ENCODE results near the gene UBE3D.
"Not testable (repeated sequence)": the region's sequence is repeated elsewhere in the genome, so short reads cannot be mapped to it uniquely, and the experiment has no call there.

UBE3D gene

GRCh38 chr6:82870582-82871172 is 195.0 kb downstream of the UBE3D start:
- no peak overlapping the region for H3K9ac ChIP-seq (ENCODE audit: low read length)
- no peaks in the 10 kb centered on the region for H3K27me3 ChIP-seq (ENCODE audit: control insufficient read depth, insufficient read depth, low read length)
- H3K36me3 ChIP-seq (ENCODE audit: control insufficient read depth, insufficient read depth, low read length) = no peaks in the 10 kb centered on the region
- no peaks in the 10 kb centered on the region for H3K9me3 ChIP-seq (ENCODE audit: control insufficient read depth, insufficient read depth, low read depth, low read length)
- H3K4me3 ChIP-seq (ENCODE audit: low read depth, low read length) = no peak overlapping the region
- H3K27ac ChIP-seq (ENCODE audit: low read depth, low read length) = no peak overlapping the region
- H3K4me1 ChIP-seq (ENCODE audit: control insufficient read depth, insufficient read depth, low read length) = no peaks in the 10 kb centered on the region

GRCh38 chr6:82869493-82869892 is 196.1 kb downstream of the UBE3D start:
- no peak overlapping the region for H3K27ac ChIP-seq (ENCODE audit: low read depth, low read length)
- no peaks in the 10 kb centered on the region for H3K27me3 ChIP-seq (ENCODE audit: control insufficient read depth, insufficient read depth, low read length)
- H3K9me3 ChIP-seq (ENCODE audit: control insufficient read depth, insufficient read depth, low read depth, low read length) = no peaks in the 10 kb centered on the region
- no peaks in the 10 kb centered on the region for H3K4me1 ChIP-seq (ENCODE audit: control insufficient read depth, insufficient read depth, low read length)
- no peak overlapping the region for H3K9ac ChIP-seq (ENCODE audit: low read length)
- no peak overlapping the region for H3K4me3 ChIP-seq (ENCODE audit: low read depth, low read length)
- no peaks in the 10 kb centered on the region for H3K36me3 ChIP-seq (ENCODE audit: control insufficient read depth, insufficient read depth, low read length)

DNA sequence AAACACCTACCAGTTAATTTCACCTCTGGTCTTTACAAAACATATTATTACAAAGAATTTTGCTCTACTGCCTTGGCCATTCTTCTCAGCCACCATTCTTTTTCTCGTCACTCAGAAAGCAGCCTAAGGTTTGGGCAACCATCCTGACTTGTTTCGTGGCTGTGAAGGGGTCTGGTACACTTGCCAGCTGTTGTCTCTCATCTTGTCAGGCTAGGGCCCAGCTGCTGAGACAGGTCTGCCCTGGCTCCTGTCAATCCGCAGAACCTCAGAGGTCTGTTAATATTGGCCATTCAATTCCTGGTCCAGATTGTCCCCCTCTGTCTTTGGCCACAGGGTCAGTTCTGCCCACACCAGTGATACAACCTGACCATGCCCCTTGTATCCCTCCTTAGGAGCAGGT is 197.7 kb downstream of the UBE3D start:
- Histone ChIP-seq H3K9ac (ENCODE audit: low read length) (no peak overlapping the region), H3K4me3 (ENCODE audit: low read depth, low read length) (no peak overlapping the region), H3K27ac (ENCODE audit: low read depth, low read length) (no peak overlapping the region), H3K4me1 (ENCODE audit: control insufficient read depth, insufficient read depth, low read length) (no peaks in the 10 kb centered on the region), H3K36me3 (ENCODE audit: control insufficient read depth, insufficient read depth, low read length) (no peaks in the 10 kb centered on the region), H3K9me3 (ENCODE audit: control insufficient read depth, insufficient read depth, low read depth, low read length) (no peaks in the 10 kb centered on the region), H3K27me3 (ENCODE audit: control insufficient read depth, insufficient read depth, low read length) (no peaks in the 10 kb centered on the region)

DNA sequence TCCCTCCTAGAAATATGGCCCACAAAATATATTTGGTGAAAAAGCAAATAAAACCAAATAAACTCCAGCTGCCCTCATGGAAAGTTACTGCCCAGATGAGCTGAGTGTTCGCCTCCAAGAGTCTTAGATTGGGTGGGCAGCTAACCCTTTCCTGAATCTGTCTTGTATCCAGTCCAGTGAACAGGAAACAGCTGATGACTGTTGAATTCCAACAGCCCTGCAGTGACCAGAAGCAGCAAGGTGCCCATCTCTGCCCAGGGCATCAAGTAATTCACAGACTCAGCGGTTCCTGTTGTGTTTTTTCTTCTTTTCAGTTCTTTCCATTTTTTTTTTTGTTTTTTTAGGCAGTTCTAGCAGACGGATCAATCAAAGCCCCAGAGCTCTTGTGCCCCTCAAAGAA is 199.2 kb downstream of the UBE3D start:
- Histone ChIP-seq H3K4me3 (ENCODE audit: low read depth, low read length) (no peak overlapping the region), H3K27ac (ENCODE audit: low read depth, low read length) (no peak overlapping the region), H3K36me3 (ENCODE audit: control insufficient read depth, insufficient read depth, low read length) (no peaks in the 10 kb centered on the region), H3K9me3 (ENCODE audit: control insufficient read depth, insufficient read depth, low read depth, low read length) (no peaks in the 10 kb centered on the region), H3K4me1 (ENCODE audit: control insufficient read depth, insufficient read depth, low read length) (no peaks in the 10 kb centered on the region), H3K27me3 (ENCODE audit: control insufficient read depth, insufficient read depth, low read length) (no peaks in the 10 kb centered on the region), H3K9ac (ENCODE audit: low read length) (no peak overlapping the region)

- Histone ChIP-seq H3K9ac (ENCODE audit: low read length) (no peak overlapping the region), H3K27me3 (ENCODE audit: control insufficient read depth, insufficient read depth, low read length) (no peaks in the 10 kb centered on the region), H3K4me3 (ENCODE audit: low read depth, low read length) (no peak overlapping the region), H3K36me3 (ENCODE audit: control insufficient read depth, insufficient read depth, low read length) (no peaks in the 10 kb centered on the region), H3K9me3 (ENCODE audit: control insufficient read depth, insufficient read depth, low read depth, low read length) (no peaks in the 10 kb centered on the region), H3K4me1 (ENCODE audit: control insufficient read depth, insufficient read depth, low read length) (no peaks in the 10 kb centered on the region), H3K27ac (ENCODE audit: low read depth, low read length) (no peak overlapping the region)
Measured at GRCh38 chr6:82865461-82865860, 200.2 kb downstream of the UBE3D start.

- no peaks in the 10 kb centered on the region for H3K36me3 ChIP-seq (ENCODE audit: control insufficient read depth, insufficient read depth, low read length)
- no peaks in the 10 kb centered on the region for H3K27me3 ChIP-seq (ENCODE audit: control insufficient read depth, insufficient read depth, low read length)
- H3K27ac ChIP-seq (ENCODE audit: low read depth, low read length) = no peak overlapping the region
- no peak overlapping the region for H3K4me3 ChIP-seq (ENCODE audit: low read depth, low read length)
- no peaks in the 10 kb centered on the region for H3K4me1 ChIP-seq (ENCODE audit: control insufficient read depth, insufficient read depth, low read length)
- H3K9ac ChIP-seq (ENCODE audit: low read length) = no peak overlapping the region
- H3K9me3 ChIP-seq (ENCODE audit: control insufficient read depth, insufficient read depth, low read depth, low read length) = no peaks in the 10 kb centered on the region
Measured at GRCh38 chr6:82863781-82864180, 201.9 kb downstream of the UBE3D start.

DNA sequence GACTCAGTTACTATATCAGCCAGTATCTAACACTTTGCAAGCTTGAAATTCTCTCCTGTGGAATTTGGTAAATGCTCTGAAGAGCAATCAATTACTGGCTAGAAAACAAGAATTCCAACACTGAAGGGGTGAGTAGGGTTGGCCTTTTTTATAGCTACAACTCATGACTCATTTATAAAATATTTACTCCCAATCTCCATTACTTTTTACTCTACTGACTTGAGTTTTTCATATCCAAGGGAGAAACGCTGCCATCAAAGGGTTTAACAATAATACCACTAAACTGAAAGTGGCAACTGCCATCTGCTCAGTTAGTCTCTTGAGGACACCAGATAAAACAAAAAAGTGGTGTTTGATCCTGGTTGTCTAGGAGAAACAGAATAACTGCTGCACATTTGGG is 203.1 kb downstream of the UBE3D start:
- no peak overlapping the region for H3K4me3 ChIP-seq (ENCODE audit: low read depth, low read length)
- no peak overlapping the region for H3K9ac ChIP-seq (ENCODE audit: low read length)
- H3K27me3 ChIP-seq (ENCODE audit: control insufficient read depth, insufficient read depth, low read length) = no peaks in the 10 kb centered on the region
- no peak overlapping the region for H3K27ac ChIP-seq (ENCODE audit: low read depth, low read length)
- H3K4me1 ChIP-seq (ENCODE audit: control insufficient read depth, insufficient read depth, low read length) = no peaks in the 10 kb centered on the region
- no peaks in the 10 kb centered on the region for H3K36me3 ChIP-seq (ENCODE audit: control insufficient read depth, insufficient read depth, low read length)
- no peaks in the 10 kb centered on the region for H3K9me3 ChIP-seq (ENCODE audit: control insufficient read depth, insufficient read depth, low read depth, low read length)

- H3K4me1 ChIP-seq (ENCODE audit: control insufficient read depth, insufficient read depth, low read length) = no peaks in the 10 kb centered on the region
- H3K36me3 ChIP-seq (ENCODE audit: control insufficient read depth, insufficient read depth, low read length) = no peaks in the 10 kb centered on the region
- H3K4me3 ChIP-seq (ENCODE audit: low read depth, low read length) = no peak overlapping the region
- H3K9me3 ChIP-seq (ENCODE audit: control insufficient read depth, insufficient read depth, low read depth, low read length) = no peaks in the 10 kb centered on the region
- no peak overlapping the region for H3K27ac ChIP-seq (ENCODE audit: low read depth, low read length)
- H3K27me3 ChIP-seq (ENCODE audit: control insufficient read depth, insufficient read depth, low read length) = no peaks in the 10 kb centered on the region
- no peak overlapping the region for H3K9ac ChIP-seq (ENCODE audit: low read length)
Measured at GRCh38 chr6:82861121-82861520, 204.5 kb downstream of the UBE3D start.

GRCh38 chr6:82856077-82856476 is 209.6 kb downstream of the UBE3D start:
- not testable (repeated sequence) for H3K27ac ChIP-seq (ENCODE audit: low read depth, low read length); H3K9me3 ChIP-seq (ENCODE audit: control insufficient read depth, insufficient read depth, low read depth, low read length); H3K36me3 ChIP-seq (ENCODE audit: control insufficient read depth, insufficient read depth, low read length); H3K4me3 ChIP-seq (ENCODE audit: low read depth, low read length); H3K4me1 ChIP-seq (ENCODE audit: control insufficient read depth, insufficient read depth, low read length); H3K9ac ChIP-seq (ENCODE audit: low read length); H3K27me3 ChIP-seq (ENCODE audit: control insufficient read depth, insufficient read depth, low read length)

- H3K27me3 ChIP-seq (ENCODE audit: control insufficient read depth, insufficient read depth, low read length); H3K9ac ChIP-seq (ENCODE audit: low read length): not testable (repeated sequence)
Measured at GRCh38 chr6:82852904-82853303, 212.7 kb downstream of the UBE3D start.

DNA sequence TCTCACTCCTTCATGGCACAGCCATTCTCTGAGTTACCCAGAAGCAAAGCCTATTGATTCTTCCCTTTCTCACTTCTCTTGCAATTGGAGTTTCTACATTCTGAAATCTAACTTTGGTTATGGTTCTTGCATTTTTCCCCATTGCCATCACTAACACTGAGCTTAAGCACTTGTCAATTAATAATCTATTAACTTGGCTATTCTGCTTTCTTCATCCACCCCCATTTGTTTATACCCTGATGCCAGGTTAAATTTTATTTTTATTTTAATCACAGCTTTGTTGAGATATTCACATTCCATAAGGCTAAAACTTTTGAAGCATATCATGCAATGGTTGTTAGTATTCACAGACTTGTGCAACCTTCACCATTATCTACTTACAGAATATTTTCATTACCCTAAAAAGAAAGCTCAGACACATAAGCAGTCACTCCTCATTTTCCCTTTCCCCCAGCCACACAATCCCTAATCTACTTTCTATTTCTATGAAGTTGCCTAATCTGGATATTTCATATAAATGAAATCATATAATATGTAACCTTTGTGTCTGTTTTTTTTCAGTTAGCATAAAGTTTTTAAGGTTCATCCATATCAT is 222.3 kb downstream of the UBE3D start:
- no peaks in the 10 kb centered on the region for H3K27me3 ChIP-seq (ENCODE audit: control insufficient read depth, insufficient read depth, low read length)
- H3K4me3 ChIP-seq (ENCODE audit: low read depth, low read length) = no peak overlapping the region
- H3K9ac ChIP-seq (ENCODE audit: low read length) = no peak overlapping the region
- H3K9me3 ChIP-seq (ENCODE audit: control insufficient read depth, insufficient read depth, low read depth, low read length) = no peaks in the 10 kb centered on the region
- H3K4me1 ChIP-seq (ENCODE audit: control insufficient read depth, insufficient read depth, low read length) = no peaks in the 10 kb centered on the region
- H3K36me3 ChIP-seq (ENCODE audit: control insufficient read depth, insufficient read depth, low read length) = no peaks in the 10 kb centered on the region
- H3K27ac ChIP-seq (ENCODE audit: low read depth, low read length) = no peak overlapping the region

More at GRCh38 chr6:82852904-82853303, 212.7 kb downstream of the UBE3D start:
- not testable (repeated sequence) for H3K4me1 ChIP-seq (ENCODE audit: control insufficient read depth, insufficient read depth, low read length); H3K27ac ChIP-seq (ENCODE audit: low read depth, low read length); H3K36me3 ChIP-seq (ENCODE audit: control insufficient read depth, insufficient read depth, low read length); H3K4me3 ChIP-seq (ENCODE audit: low read depth, low read length); H3K9me3 ChIP-seq (ENCODE audit: control insufficient read depth, insufficient read depth, low read depth, low read length)

All from HUES6 (cell line).